NT2/D1 (cell line): Measurements from ENCODE around the gene ATG12.

Source experiments
- DNase-seq: peaks from one replicate; pipeline ENCODE4 v3.0.0-alpha.2; 2011; ENCODE audit warnings: low read depth, low spot score
- H3K27me3 ChIP-seq: 2 replicates; pipeline ENCODE4 v1.6.0; 2011; ENCODE audit warnings: mild to moderate bottlenecking; ENCODE audit not compliant: insufficient read length, insufficient read depth
- H3K36me3 ChIP-seq: 2 replicates; pipeline ENCODE4 v1.6.1; 2011; ENCODE audit warnings: mild to moderate bottlenecking, low read length, mixed read lengths; ENCODE audit not compliant: insufficient read depth, insufficient read length
- H3K4me1 ChIP-seq: 2 replicates; pipeline ENCODE4 v1.5.1; 2011; ENCODE audit not compliant: insufficient read depth, insufficient read length
- H3K4me3 ChIP-seq: 2 replicates; pipeline ENCODE4 v1.5.1; 2011; ENCODE audit warnings: low read depth; ENCODE audit not compliant: insufficient read length
- H3K9ac ChIP-seq: 2 replicates; pipeline ENCODE4 v1.6.0; 2011; ENCODE audit warnings: low read depth; ENCODE audit not compliant: insufficient read length
- H3K9me3 ChIP-seq: 2 replicates; pipeline ENCODE4 v1.5.1; 2011; ENCODE audit warnings: mild to moderate bottlenecking, low read length; ENCODE audit not compliant: insufficient read depth
- SUZ12 ChIP-seq: IDR thresholded peaks from 2 replicates; pipeline ENCODE4 v1.6.1; 2011; ENCODE audit not compliant: insufficient read length, insufficient read depth; ENCODE audit errors: extremely low read depth
- YY1 ChIP-seq: IDR thresholded peaks from 2 replicates; pipeline ENCODE4 v1.6.1; 2011; ENCODE audit not compliant: insufficient read length, insufficient read depth
- ZNF274 ChIP-seq: IDR thresholded peaks from 2 replicates; pipeline ENCODE4 v1.6.1; 2011; ENCODE audit warnings: mild to moderate bottlenecking, low read depth, low read length

Gene ATG12

GRCh38 chr5:115801152-115801551 is 40.2 kb downstream of the ATG12 start:
- TF ChIP-seq ZNF274 = no peak
- TF ChIP-seq YY1 = no peak
- no peak for TF ChIP-seq SUZ12

DNA sequence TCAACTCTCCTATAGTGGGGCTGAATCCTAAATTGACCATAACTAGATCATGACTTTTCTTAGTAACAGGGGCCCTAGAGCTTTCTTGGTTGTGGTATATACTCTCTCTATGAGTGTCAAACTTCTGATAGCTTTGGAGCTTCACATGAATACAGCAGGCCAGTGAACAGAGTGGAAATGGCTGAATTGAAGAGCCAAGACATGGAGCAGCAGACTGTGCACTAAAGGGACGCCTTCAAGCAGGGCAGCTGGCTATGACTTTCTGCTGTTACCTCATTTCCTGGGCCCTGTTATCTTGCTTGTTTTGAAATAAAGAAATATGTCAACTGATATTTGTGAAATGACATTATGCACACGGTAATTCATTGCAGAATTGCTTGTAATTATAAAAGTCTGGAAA is 41.3 kb downstream of the ATG12 start:
- DNase-seq = no peak
- Histone ChIP-seq H3K4me1 (no peaks in the 10 kb centered on the region), H3K9me3 (no peaks in the 10 kb centered on the region), H3K36me3 (peaks cover 1% of the 10 kb centered on the region), H3K9ac (no peak overlapping the region), H3K27me3 (no peaks in the 10 kb centered on the region), H3K4me3 (no peak overlapping the region)
- TF ChIP-seq SUZ12 = no peak
- no peak for TF ChIP-seq ZNF274
- no peak for TF ChIP-seq YY1

More at GRCh38 chr5:115801152-115801551, 40.2 kb downstream of the ATG12 start:
- Histone ChIP-seq H3K9ac (no peak overlapping the region), H3K4me3 (no peak overlapping the region), H3K9me3 (no peaks in the 10 kb centered on the region), H3K27me3 (no peaks in the 10 kb centered on the region), H3K36me3 (peaks cover 5% of the 10 kb centered on the region), H3K4me1 (no peaks in the 10 kb centered on the region)
- DNase-seq = no peak

GRCh38 chr5:115798252-115798651 is 43.1 kb downstream of the ATG12 start:
- Histone ChIP-seq H3K4me3 (no peak overlapping the region), H3K4me1 (no peaks in the 10 kb centered on the region), H3K27me3 (no peaks in the 10 kb centered on the region)

GRCh38 chr5:115796656-115797055 is 44.7 kb downstream of the ATG12 start:
- Histone ChIP-seq H3K4me3 (no peak overlapping the region), H3K4me1 (no peaks in the 10 kb centered on the region), H3K9me3 (no peaks in the 10 kb centered on the region), H3K9ac (no peak overlapping the region), H3K27me3 (no peaks in the 10 kb centered on the region), H3K36me3 (no peaks in the 10 kb centered on the region)
- TF ChIP-seq SUZ12 (no peak), YY1 (no peak), ZNF274 (no peak)
- DNase-seq = no peak

More at GRCh38 chr5:115798252-115798651, 43.1 kb downstream of the ATG12 start:
- Histone ChIP-seq H3K9me3 (no peaks in the 10 kb centered on the region), H3K9ac (no peak overlapping the region), H3K36me3 (no peaks in the 10 kb centered on the region)
- TF ChIP-seq ZNF274 = no peak
- TF ChIP-seq SUZ12 = no peak
- no peak for TF ChIP-seq YY1
- DNase-seq = no peak

DNA sequence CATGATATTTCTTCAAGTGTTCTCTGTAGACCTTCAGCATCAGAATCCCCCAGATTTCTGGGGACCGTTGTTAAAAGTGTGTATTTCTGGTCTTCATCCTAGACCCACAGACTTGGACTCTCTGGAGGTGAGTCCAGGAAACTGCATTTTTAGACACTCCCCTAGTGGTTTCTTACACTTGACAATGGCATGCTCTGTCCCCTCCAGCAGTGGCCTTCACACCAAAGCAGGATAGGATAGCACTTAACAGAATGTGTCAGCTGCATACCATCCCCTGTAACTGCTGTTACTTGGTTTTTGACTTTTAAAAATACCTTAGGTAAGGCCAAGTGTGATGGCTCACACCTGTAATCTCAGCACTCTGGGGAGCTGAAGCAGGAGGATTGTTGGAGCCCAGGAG is 45.7 kb downstream of the ATG12 start:
- DNase-seq = no peak
- TF ChIP-seq ZNF274 (no peak), YY1 (no peak), SUZ12 (no peak)
- no peak overlapping the region for H3K9ac ChIP-seq
- no peaks in the 10 kb centered on the region for H3K36me3 ChIP-seq
- H3K4me1 ChIP-seq = no peaks in the 10 kb centered on the region
- no peaks in the 10 kb centered on the region for H3K27me3 ChIP-seq
- H3K4me3 ChIP-seq = no peak overlapping the region
- no peaks in the 10 kb centered on the region for H3K9me3 ChIP-seq

DNA sequence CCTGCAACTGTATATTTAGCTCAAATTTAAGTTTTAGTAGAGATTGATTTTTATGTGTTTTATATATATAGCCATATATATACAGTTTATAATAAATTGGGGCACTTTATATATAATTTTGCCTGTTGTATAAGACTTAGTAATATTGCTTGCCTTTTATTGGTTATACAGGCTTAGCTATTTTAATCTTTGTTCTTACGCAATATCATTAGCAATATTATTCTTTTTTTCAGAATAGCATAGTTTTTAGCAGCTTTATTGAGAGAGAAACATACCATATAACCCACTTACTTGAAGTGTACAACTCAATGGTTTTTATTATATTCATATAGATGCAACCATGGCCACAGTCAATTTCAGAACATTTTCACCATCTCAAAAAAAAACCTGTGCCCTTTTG is 52.9 kb downstream of the ATG12 start:
- Histone ChIP-seq H3K36me3 (no peaks in the 10 kb centered on the region), H3K4me3 (no peak overlapping the region), H3K9ac (no peak overlapping the region), H3K4me1 (no peaks in the 10 kb centered on the region), H3K27me3 (no peaks in the 10 kb centered on the region), H3K9me3 (no peaks in the 10 kb centered on the region)
- TF ChIP-seq SUZ12 (no peak), YY1 (no peak), ZNF274 (no peak)
- DNase-seq = no peak

DNA sequence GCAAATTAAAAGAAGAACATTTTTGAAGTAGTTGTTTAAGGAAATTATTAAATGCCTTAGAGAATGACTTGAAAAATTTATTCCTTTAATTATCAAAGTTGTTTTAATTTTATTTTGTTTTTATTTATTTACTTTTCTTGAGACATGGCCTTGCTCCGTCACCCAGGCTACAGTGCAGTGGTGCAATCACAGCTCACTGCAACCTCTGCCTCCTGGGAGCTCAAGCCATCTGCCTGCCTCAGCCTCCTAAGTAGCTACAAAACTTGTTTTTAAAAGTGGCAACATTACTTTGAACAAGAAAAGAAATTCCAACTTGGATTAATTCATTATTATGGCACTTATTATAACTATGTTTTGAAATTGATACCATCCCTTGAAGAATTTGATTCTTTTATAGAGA is 53.9 kb downstream of the ATG12 start:
- Histone ChIP-seq H3K4me3 (no peak overlapping the region), H3K27me3 (no peaks in the 10 kb centered on the region), H3K9ac (no peak overlapping the region), H3K36me3 (no peaks in the 10 kb centered on the region), H3K4me1 (no peaks in the 10 kb centered on the region), H3K9me3 (no peaks in the 10 kb centered on the region)
- TF ChIP-seq ZNF274 (no peak), YY1 (no peak), SUZ12 (no peak)
- no peak for DNase-seq

DNA sequence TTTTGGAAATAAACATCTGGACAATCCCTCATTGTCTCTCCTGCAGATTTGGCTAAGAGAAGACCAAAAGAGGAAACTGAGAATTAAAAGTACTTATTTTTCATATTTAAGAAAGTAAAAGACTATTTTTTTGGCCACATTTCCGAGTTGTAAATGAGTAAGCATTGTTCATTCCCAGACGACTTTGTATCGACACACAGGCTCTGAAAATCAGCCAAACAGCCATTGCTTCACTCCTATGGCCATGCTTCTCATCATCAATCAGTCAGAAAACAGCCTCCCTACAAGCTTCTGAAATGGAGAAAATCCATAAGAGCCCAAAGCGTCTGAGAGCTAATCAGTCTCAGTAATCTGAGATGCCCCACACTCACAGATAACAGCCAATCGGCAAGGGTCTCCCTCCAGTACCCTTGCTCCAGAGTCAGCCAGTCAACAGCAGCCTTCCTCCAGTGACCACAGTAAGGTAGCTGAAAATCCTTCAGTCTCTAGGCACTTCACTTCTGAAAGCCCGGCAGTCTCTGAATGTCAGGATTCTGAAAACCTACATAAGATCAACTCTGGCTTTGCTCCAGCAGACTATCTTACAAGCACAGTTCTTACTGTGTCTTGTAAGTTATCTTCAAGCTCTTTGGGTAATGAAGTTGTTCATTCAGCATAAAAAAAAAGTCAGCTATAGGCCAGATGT is 55.8 kb downstream of the ATG12 start:
- no peaks in the 10 kb centered on the region for H3K36me3 ChIP-seq
- no peak overlapping the region for H3K9ac ChIP-seq
- DNase-seq = no peak
- no peaks in the 10 kb centered on the region for H3K4me1 ChIP-seq
- H3K9me3 ChIP-seq = no peaks in the 10 kb centered on the region
- H3K4me3 ChIP-seq = no peak overlapping the region
- H3K27me3 ChIP-seq = no peaks in the 10 kb centered on the region
- TF ChIP-seq SUZ12 = no peak
- no peak for TF ChIP-seq ZNF274
- no peak for TF ChIP-seq YY1
